ENCODE measurements around the gene UGP2. TPM values are rescaled to one million over a fixed set of nuclear protein-coding genes. Genes with fewer than 3 reads are reported as not detected.
A peak's percentile ranks its signal among the peaks of the same experiment; 100 is the strongest.

The UGP2 gene
- total RNA-seq, 1 experiment from 2014 or later, result 883 TPM

DNA sequence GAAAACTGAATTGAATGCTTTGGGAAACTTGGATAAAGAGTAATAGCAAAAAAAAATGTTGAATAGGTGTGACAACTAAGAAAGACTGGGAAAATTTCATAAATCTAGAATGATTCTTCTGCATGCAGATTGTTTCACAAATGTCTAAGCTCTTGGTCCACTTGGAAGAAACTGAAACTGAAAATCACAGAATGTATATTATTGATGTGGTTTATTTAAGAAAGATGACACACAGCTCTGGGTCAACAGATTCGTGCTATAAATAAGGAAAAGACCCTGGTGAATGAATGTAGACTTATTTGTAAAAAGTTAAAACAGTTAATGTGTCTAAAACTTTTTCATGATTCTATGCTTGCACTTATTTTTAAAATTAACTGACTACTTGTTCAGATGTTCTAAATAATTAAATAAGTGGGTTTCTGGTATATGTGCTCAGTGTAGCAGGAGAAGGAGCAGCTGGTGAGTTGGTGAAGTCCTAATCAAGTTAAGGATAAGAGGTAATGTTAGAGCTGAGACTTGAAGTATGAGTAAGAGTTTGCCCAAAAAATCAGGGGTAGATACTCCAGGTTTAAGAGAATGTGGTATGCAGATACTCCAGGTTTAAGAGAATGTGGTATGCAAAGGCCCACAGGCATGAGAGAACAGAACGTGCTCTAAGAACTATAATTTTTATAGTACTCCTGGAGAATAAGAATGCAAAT lies 24.5 kb downstream of the UGP2 start:
- no peaks in the 10 kb centered on the region for H4K20me1 ChIP-seq (ENCODE audit: control insufficient read depth, insufficient read depth, insufficient read length)
- peaks cover 5% of the 10 kb centered on the region; the same call in 1 of the 2 replicates for H3K4me1 ChIP-seq (ENCODE audit: insufficient read depth, low read length)
- H3K36me3 Mint-ChIP-seq (ENCODE audit: insufficient read depth in 1 of 3, low read depth in 3 of 3), result peaks cover 40 to 87% (median 84%) of the 10 kb centered on the region in 3 experiments

More for the DNA sequence above, 24.5 kb downstream of the UGP2 start:
- Histone ChIP-seq H2BK20ac (ENCODE audit: low read depth, low read length, poor library complexity, severe bottlenecking) (no peak overlapping the region), H3K23ac (ENCODE audit: insufficient read length, low read depth, low read length) (no peak overlapping the region), H2BK120ac (ENCODE audit: low read depth, low read length, poor library complexity, severe bottlenecking) (no peak overlapping the region), H3K14ac (ENCODE audit: insufficient read depth, low read length) (no peak overlapping the region), H3K79me1 (ENCODE audit: insufficient read depth, low read depth, low read length, poor library complexity, severe bottlenecking) (peaks cover 7% of the 10 kb centered on the region), H3K4ac (ENCODE audit: low read depth, low read length) (no peak overlapping the region), H3K79me2 (ENCODE audit: insufficient read depth, low read length) (peaks cover 11% of the 10 kb centered on the region; the same call in 1 of the 2 replicates), H3K4me2 (ENCODE audit: insufficient read depth, insufficient read length, low read length) (no peak overlapping the region), H4K91ac (ENCODE audit: insufficient read length, low read depth, low read length) (no peak overlapping the region), H3K9ac (ENCODE audit: extremely low read depth, insufficient read length, low read length) (no peak overlapping the region), H2BK12ac (ENCODE audit: insufficient read length, low read depth, low read length) (no peak overlapping the region), H2AFZ (ENCODE audit: low read length) (no peak overlapping the region), H3K23me2 (ENCODE audit: insufficient read length, low read depth, low read length, poor library complexity, severe bottlenecking) (no peaks in the 10 kb centered on the region), H3K18ac (ENCODE audit: insufficient read length, low read depth, low read length) (no peak overlapping the region), H2AK5ac (ENCODE audit: insufficient read length, low read length) (no peak overlapping the region), H3K27me3 (ENCODE audit: insufficient read depth, low read length) (no peaks in the 10 kb centered on the region), H4K8ac (replicated peaks; ENCODE audit: insufficient read length, low read depth, low read length) (no peak overlapping the region), H2BK15ac (ENCODE audit: low read depth, low read length) (no peak overlapping the region), H3K27ac (ENCODE audit: insufficient read length, low read depth, low read length) (no peak overlapping the region), H3K9me3 (ENCODE audit: control insufficient read depth, low read depth, low read length) (no peaks in the 10 kb centered on the region), H4K5ac (ENCODE audit: insufficient read length, low read depth, low read length) (no peak overlapping the region), H3T11ph (ENCODE audit: low read length) (no peak overlapping the region), H3K56ac (ENCODE audit: insufficient read length, low read depth, low read length) (no peak overlapping the region), H2BK5ac (ENCODE audit: insufficient read length, low read length) (no peak overlapping the region)
- no peaks in the 10 kb centered on the region for H3K9me3 Mint-ChIP-seq
- H3K4me3 Mint-ChIP-seq, result no peak overlapping the region
- peak overlapping the region in 2 of 3 experiments; percentile 18 to 86; a peak in 4 of 7 replicates for H3K27ac Mint-ChIP-seq
- no peaks in the 10 kb centered on the region for H3K27me3 Mint-ChIP-seq (ENCODE audit: low read depth)
- DNase-seq, result no peak
- peaks cover 68 to 73% of the 10 kb centered on the region in 2 experiments for H3K4me1 Mint-ChIP-seq
- TF ChIP-seq, protein P1, sequence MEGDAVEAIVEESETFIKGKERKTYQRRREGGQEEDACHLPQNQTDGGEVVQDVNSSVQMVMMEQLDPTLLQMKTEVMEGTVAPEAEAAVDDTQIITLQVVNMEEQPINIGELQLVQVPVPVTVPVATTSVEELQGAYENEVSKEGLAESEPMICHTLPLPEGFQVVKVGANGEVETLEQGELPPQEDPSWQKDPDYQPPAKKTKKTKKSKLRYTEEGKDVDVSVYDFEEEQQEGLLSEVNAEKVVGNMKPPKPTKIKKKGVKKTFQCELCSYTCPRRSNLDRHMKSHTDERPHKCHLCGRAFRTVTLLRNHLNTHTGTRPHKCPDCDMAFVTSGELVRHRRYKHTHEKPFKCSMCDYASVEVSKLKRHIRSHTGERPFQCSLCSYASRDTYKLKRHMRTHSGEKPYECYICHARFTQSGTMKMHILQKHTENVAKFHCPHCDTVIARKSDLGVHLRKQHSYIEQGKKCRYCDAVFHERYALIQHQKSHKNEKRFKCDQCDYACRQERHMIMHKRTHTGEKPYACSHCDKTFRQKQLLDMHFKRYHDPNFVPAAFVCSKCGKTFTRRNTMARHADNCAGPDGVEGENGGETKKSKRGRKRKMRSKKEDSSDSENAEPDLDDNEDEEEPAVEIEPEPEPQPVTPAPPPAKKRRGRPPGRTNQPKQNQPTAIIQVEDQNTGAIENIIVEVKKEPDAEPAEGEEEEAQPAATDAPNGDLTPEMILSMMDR (conservative IDR thresholded peaks at IDR 0.05), result no peak
- WGBS (ENCODE audit: extremely low coverage, insufficient read length, low lambda C conversion rate), result no CpG with 5 or more reads among the region's 2 CpGs

Data from H9 (cell line).